Gastroesophageal sphincter (tissue), 3 donors: Measurements from ENCODE around the gene EHD1.

Experiments used
- CTCF ChIP-seq, 4 experiments: fragments of 200-600 bp in 2 of 4; fragments of 450-650 bp in 2 of 4; sonication (generic) in 1 of 4; IDR thresholded peaks; one replicate each; pipeline ENCODE4 v1.5.1; 2017 to 2019; ENCODE audit warnings: antibody characterized with exemption in 4 of 4, mild to moderate bottlenecking in 2 of 4, moderate library complexity in 2 of 4
- EP300 ChIP-seq: sonication (generic); formaldehyde crosslinking; IDR thresholded peaks from one replicate; pipeline ENCODE4 v1.6.1; 2017; ENCODE audit warnings: antibody characterized with exemption, mild to moderate bottlenecking
- POLR2A ChIP-seq, 2 donors: fragments of 450-650 bp; IDR thresholded peaks; one replicate each; pipeline ENCODE4 v1.6.1; 2017; ENCODE audit warnings: antibody characterized with exemption in 2 of 2, mild to moderate bottlenecking in 2 of 2, moderate library complexity in 1 of 2
- POLR2AphosphoS5 ChIP-seq: sonication (generic); formaldehyde crosslinking; IDR thresholded peaks from one replicate; pipeline ENCODE4 v1.6.1; 2017; ENCODE audit warnings: antibody characterized with exemption

- TF ChIP-seq POLR2A (IDR thresholded peaks at IDR 0.05) = no peak
- TF ChIP-seq POLR2AphosphoS5 = no peak
- no peak for TF ChIP-seq CTCF (IDR thresholded peaks at IDR 0.05)
- no peak for TF ChIP-seq EP300
Measured at GRCh38 chr11:64897381-64898075, 19.1 kb upstream of the EHD1 start.
